Measurements from ENCODE around the gene BTBD9.

DNA sequence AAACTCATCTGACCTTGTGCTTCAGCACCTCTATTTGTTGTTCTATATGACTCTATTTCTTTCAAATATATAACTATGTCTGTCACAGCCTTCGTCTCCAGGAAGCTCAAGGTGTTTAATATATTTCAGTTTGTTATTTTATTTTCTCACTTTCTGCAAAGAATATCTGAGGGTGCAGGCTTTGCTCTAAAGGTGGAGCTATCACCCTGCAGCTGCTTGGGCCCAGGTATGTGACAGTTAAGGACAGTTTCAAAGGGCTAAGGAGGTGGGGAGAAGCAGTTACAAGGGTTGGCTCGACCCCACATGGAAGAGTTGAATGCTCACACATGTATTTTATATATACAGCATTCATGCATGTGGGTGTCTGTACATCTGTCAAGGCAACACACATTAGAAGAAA is 405.6 kb downstream of the BTBD9 start:
- TF ChIP-seq HNF4A (CRISPR knock-in tag; IDR thresholded peaks at IDR 0.05) (no peak), RFX5 (IDR thresholded peaks at IDR 0.05; ENCODE audit: low read depth, low read length) (no peak), PCBP2 (optimal IDR thresholded peaks at IDR 0.05; ENCODE audit: low read depth, low read length, poor library complexity, severe bottlenecking) (no peak), ZNF431 (CRISPR knock-in tag; IDR thresholded peaks at IDR 0.05; ENCODE audit: borderline replicate concordance, low read depth) (no peak), SOX6 (IDR thresholded peaks at IDR 0.05) (no peak), SOX6 (CRISPR knock-in tag; IDR thresholded peaks at IDR 0.05) (no peak), ZNF274 (CRISPR knock-in tag; IDR thresholded peaks at IDR 0.05) (no peak), MYNN (CRISPR knock-in tag; IDR thresholded peaks at IDR 0.05; ENCODE audit: low read depth) (no peak), ZNF331 (CRISPR knock-in tag; IDR thresholded peaks at IDR 0.05) (no peak)
